ENCODE measurements around the gene GATA6.

GATA6 gene

DNA sequence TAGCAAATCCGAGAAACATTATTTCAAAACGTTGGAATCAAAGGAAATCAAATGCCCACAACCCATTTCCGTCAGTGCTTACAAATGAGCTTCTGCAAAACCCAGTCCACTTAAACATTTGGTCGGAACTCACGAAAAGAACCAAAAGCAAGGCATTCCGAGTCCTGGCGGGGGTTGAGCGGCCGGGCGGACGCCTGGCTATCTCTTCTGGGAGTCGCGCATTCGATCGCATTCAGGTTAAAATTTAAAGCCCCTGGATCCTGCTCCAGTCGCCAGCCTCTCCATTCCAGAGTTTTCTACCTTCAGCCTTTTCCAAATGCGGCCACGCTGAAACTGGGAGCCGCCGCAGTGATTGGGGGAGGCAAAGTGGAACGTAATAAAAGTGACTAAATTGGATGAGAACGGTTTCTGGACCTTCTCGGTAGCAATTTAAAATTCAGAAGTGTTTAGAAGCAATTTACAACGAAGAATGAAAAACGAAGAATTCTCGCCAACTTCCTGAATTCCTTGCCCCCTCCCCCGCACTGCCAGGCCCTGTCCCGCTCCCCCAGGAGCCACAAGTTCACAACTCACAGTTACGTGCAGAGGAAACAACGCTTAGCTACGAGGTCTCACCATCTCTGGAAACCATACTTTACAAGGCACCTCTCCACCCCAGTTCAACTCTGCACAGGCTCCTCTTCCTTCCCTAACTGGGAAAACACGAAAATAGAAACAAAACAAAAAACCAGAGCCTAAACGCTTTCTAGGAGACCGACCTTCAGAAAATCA lies 1.7 kb upstream of the GATA6 start:
- Histone ChIP-seq H3K9ac (ENCODE audit: low read length) (no peak overlapping the region), H3K36me3 (ENCODE audit: low read length) (no peaks in the 10 kb centered on the region), H3K79me2 (ENCODE audit: insufficient read depth, low read length) (no peaks in the 10 kb centered on the region), H3K9me2 (replicated peaks; ENCODE audit: insufficient read depth, low read length) (no peaks in the 10 kb centered on the region), H3K4me3 (ENCODE audit: insufficient read depth, low read length, poor library complexity, severe bottlenecking) (no peak overlapping the region), H2AFZ (ENCODE audit: low read depth, low read length, severe bottlenecking) (no peak overlapping the region), H3K4me2 (ENCODE audit: low read depth, low read length, poor library complexity, severe bottlenecking) (no peak overlapping the region), H3K9me3 (ENCODE audit: insufficient read depth, low read length) (peaks cover 4% of the 10 kb centered on the region; the same call in 1 of the 2 replicates), H4K20me1 (ENCODE audit: low read depth, low read length) (no peaks in the 10 kb centered on the region), H3K27ac (ENCODE audit: low read depth, low read length) (no peak overlapping the region), H3F3A (ENCODE audit: insufficient read depth) (no peaks in the 10 kb centered on the region), H3K27me3 (ENCODE audit: low read length) (no peaks in the 10 kb centered on the region)
- no peak for TF ChIP-seq EZH2phosphoT487 (conservative IDR thresholded peaks at IDR 0.05; ENCODE audit: low read length)
- TF ChIP-seq, protein P1, sequence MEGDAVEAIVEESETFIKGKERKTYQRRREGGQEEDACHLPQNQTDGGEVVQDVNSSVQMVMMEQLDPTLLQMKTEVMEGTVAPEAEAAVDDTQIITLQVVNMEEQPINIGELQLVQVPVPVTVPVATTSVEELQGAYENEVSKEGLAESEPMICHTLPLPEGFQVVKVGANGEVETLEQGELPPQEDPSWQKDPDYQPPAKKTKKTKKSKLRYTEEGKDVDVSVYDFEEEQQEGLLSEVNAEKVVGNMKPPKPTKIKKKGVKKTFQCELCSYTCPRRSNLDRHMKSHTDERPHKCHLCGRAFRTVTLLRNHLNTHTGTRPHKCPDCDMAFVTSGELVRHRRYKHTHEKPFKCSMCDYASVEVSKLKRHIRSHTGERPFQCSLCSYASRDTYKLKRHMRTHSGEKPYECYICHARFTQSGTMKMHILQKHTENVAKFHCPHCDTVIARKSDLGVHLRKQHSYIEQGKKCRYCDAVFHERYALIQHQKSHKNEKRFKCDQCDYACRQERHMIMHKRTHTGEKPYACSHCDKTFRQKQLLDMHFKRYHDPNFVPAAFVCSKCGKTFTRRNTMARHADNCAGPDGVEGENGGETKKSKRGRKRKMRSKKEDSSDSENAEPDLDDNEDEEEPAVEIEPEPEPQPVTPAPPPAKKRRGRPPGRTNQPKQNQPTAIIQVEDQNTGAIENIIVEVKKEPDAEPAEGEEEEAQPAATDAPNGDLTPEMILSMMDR (IDR thresholded peaks at IDR 0.05; ENCODE audit: insufficient read depth, low read length, poor library complexity, severe bottlenecking): no peak

DNA sequence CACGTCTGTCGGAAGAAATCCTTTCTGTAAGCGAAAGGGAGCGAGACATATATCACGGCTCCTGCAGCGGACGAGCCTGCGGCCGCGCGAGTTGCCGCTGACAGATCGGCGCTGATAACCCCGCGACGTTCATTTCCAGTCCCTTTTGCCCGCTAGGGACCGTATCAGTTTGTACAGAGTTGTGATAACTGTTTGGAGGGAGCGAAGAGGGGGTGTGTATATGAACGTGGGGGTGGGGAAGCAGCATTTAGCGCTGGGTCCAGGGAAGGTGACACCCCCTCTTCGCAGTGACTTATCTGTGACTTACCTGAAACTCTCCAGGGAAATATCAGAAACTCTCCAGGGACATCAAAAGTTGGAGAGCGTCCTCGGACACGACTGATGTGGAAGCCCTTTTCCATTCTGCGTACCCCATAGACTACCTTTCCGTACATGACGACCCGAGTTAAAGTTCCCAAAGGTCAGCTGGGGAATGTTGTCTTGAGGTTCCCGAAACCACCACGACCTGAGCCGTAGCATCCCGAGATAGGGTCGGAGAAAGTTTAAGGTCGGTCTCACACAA lies 948 bp upstream of the GATA6 start:
- no peak overlapping the region for H3K27ac ChIP-seq (ENCODE audit: low read depth, low read length)
- H2AFZ ChIP-seq (ENCODE audit: low read depth, low read length, severe bottlenecking): no peak overlapping the region
- TF ChIP-seq EZH2phosphoT487 (conservative IDR thresholded peaks at IDR 0.05; ENCODE audit: low read length): no peak
- TF ChIP-seq, protein P1 (IDR thresholded peaks at IDR 0.05; ENCODE audit: insufficient read depth, low read length, poor library complexity, severe bottlenecking): no peak
- no peaks in the 10 kb centered on the region for H3K9me2 ChIP-seq (replicated peaks; ENCODE audit: insufficient read depth, low read length)
- H3K27me3 ChIP-seq (ENCODE audit: low read length): no peaks in the 10 kb centered on the region
- no peak overlapping the region for H3K9ac ChIP-seq (ENCODE audit: low read length)
- H4K20me1 ChIP-seq (ENCODE audit: low read depth, low read length): no peaks in the 10 kb centered on the region
- H3K79me2 ChIP-seq (ENCODE audit: insufficient read depth, low read length): no peaks in the 10 kb centered on the region
- H3K4me2 ChIP-seq (ENCODE audit: low read depth, low read length, poor library complexity, severe bottlenecking): no peak overlapping the region
- H3F3A ChIP-seq (ENCODE audit: insufficient read depth): no peaks in the 10 kb centered on the region
- no peaks in the 10 kb centered on the region for H3K36me3 ChIP-seq (ENCODE audit: low read length)
- H3K9me3 ChIP-seq (ENCODE audit: insufficient read depth, low read length): peaks cover 4% of the 10 kb centered on the region; the same call in 1 of the 2 replicates
- H3K4me3 ChIP-seq (ENCODE audit: insufficient read depth, low read length, poor library complexity, severe bottlenecking): no peak overlapping the region

DNA sequence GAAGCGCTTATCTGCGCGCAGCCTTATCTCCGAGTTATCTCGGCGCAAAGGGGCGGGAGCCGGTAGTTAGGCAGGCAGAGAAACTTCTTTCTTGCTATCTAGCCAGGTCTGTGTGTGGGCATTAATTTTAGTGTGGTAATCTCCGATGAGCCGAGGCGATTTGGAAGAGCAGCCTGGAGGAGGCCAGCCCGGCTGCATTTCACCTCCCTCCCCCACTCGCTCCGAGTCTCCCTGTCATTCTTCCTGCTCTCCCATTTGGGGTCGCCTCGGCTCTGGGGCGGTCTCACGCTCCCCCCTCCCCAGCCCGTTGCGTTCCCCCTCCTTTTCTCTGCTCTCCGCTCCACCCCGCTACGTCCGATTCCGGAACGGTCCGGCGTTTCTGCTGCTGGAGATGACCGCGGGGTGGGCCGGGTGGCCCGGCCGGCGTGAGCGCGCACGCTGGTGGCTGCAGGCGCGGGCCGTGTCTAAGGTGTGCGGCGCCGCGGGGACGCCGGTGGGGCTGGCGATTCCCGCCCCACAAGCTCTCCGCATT lies 566 bp downstream of the GATA6 start:
- H4K20me1 ChIP-seq (ENCODE audit: low read depth, low read length): no peaks in the 10 kb centered on the region
- H3F3A ChIP-seq (ENCODE audit: insufficient read depth): no peaks in the 10 kb centered on the region
- no peak overlapping the region for H3K9ac ChIP-seq (ENCODE audit: low read length)
- TF ChIP-seq EZH2phosphoT487 (conservative IDR thresholded peaks at IDR 0.05; ENCODE audit: low read length): no peak
- TF ChIP-seq, protein P1 (IDR thresholded peaks at IDR 0.05; ENCODE audit: insufficient read depth, low read length, poor library complexity, severe bottlenecking): no peak
- H3K4me2 ChIP-seq (ENCODE audit: low read depth, low read length, poor library complexity, severe bottlenecking): no peak overlapping the region
- H3K27me3 ChIP-seq (ENCODE audit: low read length): no peaks in the 10 kb centered on the region
- H3K79me2 ChIP-seq (ENCODE audit: insufficient read depth, low read length): no peaks in the 10 kb centered on the region
- H3K36me3 ChIP-seq (ENCODE audit: low read length): no peaks in the 10 kb centered on the region
- H3K27ac ChIP-seq (ENCODE audit: low read depth, low read length): no peak overlapping the region
- H2AFZ ChIP-seq (ENCODE audit: low read depth, low read length, severe bottlenecking): no peak overlapping the region
- H3K9me3 ChIP-seq (ENCODE audit: insufficient read depth, low read length): peaks cover 4% of the 10 kb centered on the region; the same call in 1 of the 2 replicates
- no peaks in the 10 kb centered on the region for H3K9me2 ChIP-seq (replicated peaks; ENCODE audit: insufficient read depth, low read length)
- no peak overlapping the region for H3K4me3 ChIP-seq (ENCODE audit: insufficient read depth, low read length, poor library complexity, severe bottlenecking)
